Thymus (tissue), 11 donors: ENCODE data around the gene DERA. TPM values are rescaled to one million over a fixed set of nuclear protein-coding genes. Genes with fewer than 3 reads are reported as not detected.
"Not testable (repeated sequence)": the region's sequence is repeated elsewhere in the genome, so short reads cannot be mapped to it uniquely, and the experiment has no call there.

ENCODE experiments used
- DNase-seq, 9 donors: peaks; one replicate each; pipeline ENCODE4 v3.0.0-alpha.2; 2013; ENCODE audit warnings: low spot score in 9 of 9, low read depth in 6 of 9, missing footprints in 1 of 9
- H3K27ac ChIP-seq, 2 donors: one replicate each; pipeline ENCODE4 v1.5.1; 2013; ENCODE audit warnings: control low read depth in 1 of 2, low read depth in 1 of 2, low read length in 1 of 2, mild to moderate bottlenecking in 1 of 2, moderate library complexity in 1 of 2
- H3K27me3 ChIP-seq, 2 donors: one replicate each; pipeline ENCODE4 v1.5.1; 2013; ENCODE audit warnings: low read length in 1 of 2; ENCODE audit not compliant: control insufficient read depth in 2 of 2, insufficient read depth in 1 of 2
- H3K36me3 ChIP-seq, 2 donors: one replicate each; pipeline ENCODE4 v1.5.1; 2013; ENCODE audit warnings: low read length in 1 of 2, mild to moderate bottlenecking in 1 of 2, moderate library complexity in 1 of 2; ENCODE audit not compliant: control insufficient read depth in 2 of 2, insufficient read depth in 2 of 2
- H3K4me1 ChIP-seq, 2 donors: one replicate each; pipeline ENCODE4 v1.5.1; 2013; ENCODE audit warnings: low read length in 2 of 2; ENCODE audit not compliant: control insufficient read depth in 2 of 2, insufficient read depth in 2 of 2
- H3K4me3 ChIP-seq, 2 donors: one replicate each; pipeline ENCODE4 v1.5.1; 2013; ENCODE audit warnings: low read length in 2 of 2, control low read depth in 1 of 2, mild to moderate bottlenecking in 1 of 2
- H3K9me3 ChIP-seq, 2 donors: one replicate each; pipeline ENCODE4 v1.5.1; 2013; ENCODE audit warnings: low read length in 1 of 2, mild to moderate bottlenecking in 1 of 2; ENCODE audit not compliant: control insufficient read depth in 2 of 2, insufficient read depth in 1 of 2
- WGBS: extraction: QIAGEN DNeasy Blood & Tissue Kit; methylation state at CpG from one replicate; pipeline ENCODE4 v1.1.7; 2013; 5-methylcytosine and 5-hydroxymethylcytosine counted together
- polyA plus RNA-seq: library from polyadenylated mRNA; stranded (reverse); fragments of 200-250 nt; gene quantifications from one replicate; pipeline ENCODE4 v1.2.3, GENCODE V29; 2013
- total RNA-seq: library from RNA; stranded (reverse); fragments of 120-200 nt; gene quantifications from one replicate; pipeline ENCODE4 v1.2.4, GENCODE V29; 2013
- donor health status: healthy.

Gene DERA
- total and polyA plus RNA-seq, 2 donors: 25.7 to 27.7 TPM

GRCh38 chr12:16002880-16003279 is 91.7 kb downstream of the DERA start:
- no peak for DNase-seq
- Histone ChIP-seq H3K27ac (no peak overlapping the region), H3K36me3 (no peaks in the 10 kb centered on the region), H3K4me1 (no peaks in the 10 kb centered on the region), H3K9me3 (no peaks in the 10 kb centered on the region), H3K4me3 (no peak overlapping the region), H3K27me3 (no peaks in the 10 kb centered on the region)

GRCh38 chr12:16003460-16003859 is 92.3 kb downstream of the DERA start:
- H3K27me3 ChIP-seq: no peaks in the 10 kb centered on the region
- no peaks in the 10 kb centered on the region for H3K9me3 ChIP-seq
- H3K4me1 ChIP-seq: no peaks in the 10 kb centered on the region
- H3K27ac ChIP-seq: no peak overlapping the region
- WGBS: 97% methylated on average over 3 of the region's 3 CpGs
- no peak overlapping the region for H3K4me3 ChIP-seq
- H3K36me3 ChIP-seq: no peaks in the 10 kb centered on the region
- DNase-seq: no peak

GRCh38 chr12:16006752-16007151 is 95.6 kb downstream of the DERA start:
- Histone ChIP-seq H3K27me3 (no peaks in the 10 kb centered on the region), H3K9me3 (no peaks in the 10 kb centered on the region), H3K4me1 (no peaks in the 10 kb centered on the region), H3K36me3 (peaks cover 0 to 3% of the 10 kb centered on the region in 2 donors), H3K4me3 (no peak overlapping the region), H3K27ac (no peak overlapping the region)
- WGBS: 98% methylated on average over 4 of the region's 4 CpGs
- DNase-seq: no peak

- DNase-seq: no peak
- peaks cover 0 to 3% of the 10 kb centered on the region in 2 donors for H3K36me3 ChIP-seq
- H3K27ac ChIP-seq: no peak overlapping the region
- no peaks in the 10 kb centered on the region for H3K4me1 ChIP-seq
- no peak overlapping the region for H3K4me3 ChIP-seq
- 98% methylated on average over 7 of the region's 7 CpGs for WGBS
- no peaks in the 10 kb centered on the region for H3K9me3 ChIP-seq
- no peaks in the 10 kb centered on the region for H3K27me3 ChIP-seq
Measured at GRCh38 chr12:16008421-16008824, 97.3 kb downstream of the DERA start.

- H3K27me3 ChIP-seq: no peaks in the 10 kb centered on the region
- peaks cover 0 to 3% of the 10 kb centered on the region in 2 donors for H3K36me3 ChIP-seq
- peaks cover 1 to 8% of the 10 kb centered on the region in 2 donors for H3K9me3 ChIP-seq
- no peaks in the 10 kb centered on the region for H3K4me1 ChIP-seq
- no peak overlapping the region for H3K4me3 ChIP-seq
- DNase-seq: no peak
- no peak overlapping the region for H3K27ac ChIP-seq
Measured at GRCh38 chr12:16012117-16012516, 101.0 kb downstream of the DERA start.

- H3K4me3 ChIP-seq, DNase-seq, H3K27me3 ChIP-seq, H3K9me3 ChIP-seq, H3K4me1 ChIP-seq, H3K27ac ChIP-seq, H3K36me3 ChIP-seq: not testable (repeated sequence)
- 100% methylated on average over 1 of the region's 1 CpG for WGBS
Measured at GRCh38 chr12:16013722-16014121, 102.6 kb downstream of the DERA start.

GRCh38 chr12:16014394-16014793 is 103.3 kb downstream of the DERA start:
- H3K9me3 ChIP-seq, H3K27me3 ChIP-seq, DNase-seq, H3K4me1 ChIP-seq, H3K27ac ChIP-seq, H3K4me3 ChIP-seq, H3K36me3 ChIP-seq: not testable (repeated sequence)
- 96% methylated on average over 6 of the region's 6 CpGs for WGBS

GRCh38 chr12:16016748-16017147 is 105.6 kb downstream of the DERA start:
- no peaks in the 10 kb centered on the region for H3K27me3 ChIP-seq
- no peaks in the 10 kb centered on the region for H3K4me1 ChIP-seq
- peaks cover 1 to 14% of the 10 kb centered on the region in 2 donors for H3K9me3 ChIP-seq
- H3K36me3 ChIP-seq: peaks cover 0 to 2% of the 10 kb centered on the region in 2 donors
- no peak for DNase-seq
- WGBS: 98% methylated on average over 3 of the region's 3 CpGs
- no peak overlapping the region for H3K27ac ChIP-seq
- H3K4me3 ChIP-seq: no peak overlapping the region

GRCh38 chr12:16018306-16018705 is 107.2 kb downstream of the DERA start:
- Histone ChIP-seq H3K27ac (no peak overlapping the region), H3K36me3 (peaks cover 0 to 2% of the 10 kb centered on the region in 2 donors), H3K27me3 (no peaks in the 10 kb centered on the region), H3K9me3 (peaks cover 1 to 14% of the 10 kb centered on the region in 2 donors), H3K4me3 (no peak overlapping the region), H3K4me1 (no peaks in the 10 kb centered on the region)
- DNase-seq: no peak
- WGBS: 96% methylated on average over 2 of the region's 2 CpGs

- Histone ChIP-seq H3K27ac (no peak overlapping the region), H3K36me3 (peaks cover 0 to 2% of the 10 kb centered on the region in 2 donors), H3K9me3 (peaks cover 1 to 13% of the 10 kb centered on the region in 2 donors), H3K4me3 (no peak overlapping the region), H3K4me1 (no peaks in the 10 kb centered on the region), H3K27me3 (no peaks in the 10 kb centered on the region)
- DNase-seq: no peak
Measured at GRCh38 chr12:16019136-16019535, 108.0 kb downstream of the DERA start.
